ENCODE data around the gene UBE2I.

DNA sequence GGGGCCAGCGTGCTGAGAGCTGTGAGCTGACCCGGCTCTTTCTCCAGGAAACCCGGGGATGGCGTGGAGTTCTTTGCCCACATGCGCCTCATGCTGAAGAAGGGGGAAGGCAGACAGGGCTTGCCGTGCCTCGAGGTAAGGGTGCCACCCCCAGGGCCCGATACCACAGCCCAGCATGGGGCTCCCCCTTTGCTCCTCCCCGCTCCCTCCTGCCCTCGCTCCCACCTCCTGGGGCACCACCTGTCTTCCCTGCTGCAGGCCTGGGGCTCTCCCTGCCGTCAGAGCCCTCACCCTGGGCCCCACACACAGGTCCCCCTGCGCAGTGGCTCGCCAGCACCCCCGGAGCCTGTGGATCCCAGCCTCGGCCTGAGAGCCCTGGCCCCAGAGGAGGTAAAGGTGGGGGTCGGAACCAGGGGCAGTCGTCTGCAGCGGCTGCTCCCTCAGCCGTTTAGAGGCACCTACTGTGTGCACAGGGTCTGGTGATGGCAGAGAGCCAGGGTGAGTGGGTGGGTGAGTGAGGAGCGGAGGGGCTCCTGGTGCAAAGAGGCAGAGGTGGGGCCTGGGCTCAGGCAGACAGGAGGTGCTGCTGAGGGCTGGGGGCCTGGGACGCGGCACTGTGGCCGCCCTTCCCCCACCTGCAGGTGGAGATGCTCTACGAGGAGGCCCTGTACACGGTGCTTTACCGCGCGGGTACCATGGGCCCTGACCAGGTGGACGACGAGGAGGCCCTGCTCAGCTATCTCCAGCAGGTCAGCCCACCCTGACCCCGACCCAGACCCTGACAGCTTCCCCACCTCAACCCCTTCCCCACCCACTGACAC, 29.6 kb downstream of the UBE2I start:
- TF ChIP-seq, protein P1, sequence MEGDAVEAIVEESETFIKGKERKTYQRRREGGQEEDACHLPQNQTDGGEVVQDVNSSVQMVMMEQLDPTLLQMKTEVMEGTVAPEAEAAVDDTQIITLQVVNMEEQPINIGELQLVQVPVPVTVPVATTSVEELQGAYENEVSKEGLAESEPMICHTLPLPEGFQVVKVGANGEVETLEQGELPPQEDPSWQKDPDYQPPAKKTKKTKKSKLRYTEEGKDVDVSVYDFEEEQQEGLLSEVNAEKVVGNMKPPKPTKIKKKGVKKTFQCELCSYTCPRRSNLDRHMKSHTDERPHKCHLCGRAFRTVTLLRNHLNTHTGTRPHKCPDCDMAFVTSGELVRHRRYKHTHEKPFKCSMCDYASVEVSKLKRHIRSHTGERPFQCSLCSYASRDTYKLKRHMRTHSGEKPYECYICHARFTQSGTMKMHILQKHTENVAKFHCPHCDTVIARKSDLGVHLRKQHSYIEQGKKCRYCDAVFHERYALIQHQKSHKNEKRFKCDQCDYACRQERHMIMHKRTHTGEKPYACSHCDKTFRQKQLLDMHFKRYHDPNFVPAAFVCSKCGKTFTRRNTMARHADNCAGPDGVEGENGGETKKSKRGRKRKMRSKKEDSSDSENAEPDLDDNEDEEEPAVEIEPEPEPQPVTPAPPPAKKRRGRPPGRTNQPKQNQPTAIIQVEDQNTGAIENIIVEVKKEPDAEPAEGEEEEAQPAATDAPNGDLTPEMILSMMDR (IDR thresholded peaks at IDR 0.05; ENCODE audit: low read depth, low read length), result no peak
- TF ChIP-seq EZH2phosphoT487 (IDR thresholded peaks at IDR 0.05; ENCODE audit: low read depth), result no peak
